Renal pelvis (tissue), 4 donors: ENCODE results near the gene H3-3A. TPM values are rescaled to one million over a fixed set of nuclear protein-coding genes. Genes with fewer than 3 reads are reported as not detected.
A peak's percentile ranks its signal among the peaks of the same experiment; 100 is the strongest.

Experiments
- DNase-seq: peaks from one replicate; pipeline ENCODE4 v3.0.0-alpha.2; 2013
- polyA plus RNA-seq, 3 donors: library from polyadenylated mRNA; unstranded; fragments of 120-200 nt; gene quantifications; one replicate each; pipeline ENCODE4 v1.2.1, GENCODE V29; 2013; ENCODE audit not compliant: insufficient read length in 3 of 3

The H3-3A gene
- polyA plus RNA-seq, 3 donors, result 1,024 to 1,273 (median 1,184) TPM

GRCh38 chr1:226041419-226041818, 21.1 kb upstream of the H3-3A start:
- no peak for DNase-seq

- DNase-seq, result no peak
Observed at GRCh38 chr1:226044514-226045101, 17.9 kb upstream of the H3-3A start.

DNA sequence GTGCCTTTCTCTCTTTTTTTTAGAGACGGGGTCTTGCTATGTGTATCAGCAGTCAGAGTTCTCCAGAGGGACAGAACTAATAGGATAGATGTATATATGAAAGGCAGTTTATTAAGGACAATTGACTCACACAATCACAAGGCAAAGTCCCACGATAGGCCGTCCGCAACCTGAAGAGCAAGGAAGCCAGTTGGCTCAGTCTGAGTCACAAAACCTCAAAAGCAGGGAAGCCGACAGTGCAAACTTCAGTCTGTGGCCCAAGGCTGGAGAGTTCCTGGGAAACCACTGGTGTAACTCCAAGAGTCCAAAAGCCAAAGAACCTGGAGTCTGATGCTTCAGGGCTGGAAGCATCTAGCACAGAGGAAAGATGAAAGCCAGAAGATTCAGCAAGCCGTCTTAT, 16.3 kb upstream of the H3-3A start:
- no peak for DNase-seq

DNA sequence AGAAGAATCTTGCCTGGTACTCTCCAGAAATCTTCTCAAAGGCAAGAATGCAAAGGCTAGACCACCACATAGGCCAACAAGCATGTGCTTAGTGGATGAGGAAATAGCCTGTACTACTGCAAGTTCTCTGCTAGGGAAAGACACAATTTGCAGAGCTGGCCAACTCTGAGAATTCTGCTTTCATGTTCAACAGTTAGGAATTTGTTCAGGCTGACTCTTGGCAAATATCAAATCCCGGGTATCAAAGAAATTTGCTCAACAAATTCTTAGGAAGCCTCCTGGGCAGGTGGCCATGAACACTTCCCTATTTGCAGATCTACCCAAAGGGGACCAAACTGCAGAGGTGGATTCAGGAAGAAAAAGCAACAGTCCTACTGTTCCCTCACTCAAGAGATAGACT, 15.0 kb upstream of the H3-3A start:
- no peak for DNase-seq

- DNase-seq, result no peak
Observed at GRCh38 chr1:226048886-226049285, 13.6 kb upstream of the H3-3A start.

- no peak for DNase-seq
Observed at GRCh38 chr1:226050133-226050532, 12.4 kb upstream of the H3-3A start.

- DNase-seq, result no peak
Observed at GRCh38 chr1:226051365-226051764, 11.2 kb upstream of the H3-3A start.

GRCh38 chr1:226052061-226052460, 10.5 kb upstream of the H3-3A start:
- no peak for DNase-seq

GRCh38 chr1:226054519-226055327, 7.8 kb upstream of the H3-3A start:
- no peak for DNase-seq

DNA sequence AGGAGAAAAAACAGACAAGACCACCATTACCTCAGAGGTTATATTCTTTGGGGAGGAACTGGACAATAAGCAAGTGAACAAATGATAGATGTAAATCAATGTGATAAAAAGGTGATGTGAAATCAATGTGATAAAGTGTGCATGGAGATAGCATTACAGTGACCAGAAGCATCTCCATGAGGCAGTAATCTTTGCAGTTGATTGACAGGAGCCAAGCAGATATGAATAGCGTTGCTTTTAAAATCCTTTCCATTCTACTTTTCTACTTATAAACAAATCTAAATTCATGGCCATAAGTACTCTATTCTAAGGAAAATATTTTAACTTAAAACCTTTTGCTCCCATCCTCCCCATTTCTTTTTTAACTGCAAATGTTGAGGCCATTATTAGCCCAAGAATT, 2.8 kb upstream of the H3-3A start:
- DNase-seq, result no peak

GRCh38 chr1:226060427-226060826, 2.1 kb upstream of the H3-3A start:
- no peak for DNase-seq

- DNase-seq, result no peak
Observed at GRCh38 chr1:226061068-226061840, 1.3 kb upstream of the H3-3A start.

- DNase-seq, result peak; percentile 86
Observed at GRCh38 chr1:226061841-226062557, 517 bp upstream of the H3-3A start.

DNA sequence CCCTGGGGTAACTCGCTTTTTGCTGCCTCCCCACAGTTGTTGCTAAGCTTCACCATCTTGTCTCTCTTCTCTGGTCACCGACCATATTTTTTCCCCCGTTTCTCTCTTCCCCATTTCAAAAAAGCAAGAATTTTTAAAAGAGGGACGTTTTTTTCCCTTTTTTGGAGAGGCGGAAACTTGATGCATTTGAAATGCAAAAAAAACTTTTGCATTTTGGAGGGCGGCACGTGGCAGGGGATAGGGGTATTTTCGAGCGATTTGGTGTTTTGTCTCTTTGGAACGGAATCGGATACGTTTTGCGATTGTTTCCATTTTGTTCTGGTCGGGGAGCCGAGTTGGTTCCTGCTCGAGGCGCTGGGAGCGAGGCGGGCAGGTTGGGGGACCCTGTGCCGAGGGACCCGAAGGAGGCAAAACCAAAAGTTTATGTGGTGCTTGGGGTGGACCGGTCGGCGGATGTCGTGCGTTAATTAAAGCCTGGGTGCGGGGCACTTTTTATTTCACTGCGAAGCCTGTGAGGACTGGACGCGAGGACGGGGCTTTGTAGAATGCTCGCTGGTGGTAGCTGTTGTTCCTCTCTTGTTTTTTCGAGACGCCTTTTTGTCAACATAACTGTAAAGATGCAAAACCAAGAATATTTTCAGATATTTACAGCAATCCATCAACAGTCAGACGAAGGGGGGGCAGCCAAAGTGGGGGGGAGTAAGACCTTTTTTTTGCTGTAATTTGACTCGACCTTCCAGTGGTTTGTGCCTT, 884 bp downstream of the H3-3A start:
- DNase-seq, result no peak

DNA sequence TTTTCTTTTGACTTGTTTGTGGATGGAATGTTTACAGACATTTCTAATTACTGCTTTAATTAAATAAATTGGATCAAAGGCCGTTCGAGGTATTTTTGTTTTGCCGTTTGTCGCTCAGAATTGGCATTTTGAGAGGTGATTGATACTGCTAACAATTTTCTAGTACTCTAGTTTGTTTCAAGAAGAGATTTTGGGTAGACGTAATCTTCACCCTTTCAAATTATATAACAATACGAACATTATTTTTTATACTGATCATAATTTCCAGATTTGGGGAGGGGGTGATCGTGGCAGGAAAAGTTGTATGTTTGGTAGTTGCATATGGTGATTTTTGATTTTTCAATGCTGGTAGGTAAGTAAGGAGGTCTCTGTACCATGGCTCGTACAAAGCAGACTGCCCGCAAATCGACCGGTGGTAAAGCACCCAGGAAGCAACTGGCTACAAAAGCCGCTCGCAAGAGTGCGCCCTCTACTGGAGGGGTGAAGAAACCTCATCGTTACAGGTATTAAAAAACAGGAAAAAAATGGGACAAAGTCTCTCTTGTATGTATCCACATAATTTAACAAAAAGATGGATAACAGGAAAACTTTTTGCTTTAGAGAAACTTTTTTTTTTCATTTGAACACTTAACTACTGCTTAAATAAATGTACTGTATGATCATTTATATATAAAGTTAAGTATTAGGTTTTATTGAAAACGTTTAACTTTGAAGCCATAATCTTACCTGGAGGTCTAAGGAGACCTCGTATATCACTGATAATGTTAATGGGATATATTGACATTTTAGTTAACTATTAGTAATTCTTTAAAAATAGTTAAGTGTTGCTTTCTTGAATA, 1.7 kb downstream of the H3-3A start:
- no peak for DNase-seq

DNA sequence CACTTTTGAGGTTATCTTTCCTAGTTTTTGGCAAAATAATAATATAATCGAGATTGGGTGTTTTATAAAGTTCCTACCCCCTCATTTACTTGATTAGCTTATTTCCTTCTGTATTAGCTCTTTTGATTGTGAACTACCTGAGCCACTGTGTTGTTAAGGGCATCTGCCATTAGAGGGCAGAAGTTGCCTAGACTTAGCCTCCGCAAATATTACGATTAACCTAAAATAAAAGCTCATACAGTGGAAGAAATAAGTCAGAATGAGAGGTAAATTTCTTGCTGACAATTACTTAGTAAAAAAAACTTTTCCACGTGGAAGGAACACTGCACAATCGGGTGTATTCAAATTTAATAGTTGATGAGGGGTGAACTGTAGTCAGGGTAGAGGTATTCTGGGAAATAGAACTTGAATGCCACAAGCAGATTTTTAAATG, 2.3 kb downstream of the H3-3A start:
- DNase-seq, result no peak

DNA sequence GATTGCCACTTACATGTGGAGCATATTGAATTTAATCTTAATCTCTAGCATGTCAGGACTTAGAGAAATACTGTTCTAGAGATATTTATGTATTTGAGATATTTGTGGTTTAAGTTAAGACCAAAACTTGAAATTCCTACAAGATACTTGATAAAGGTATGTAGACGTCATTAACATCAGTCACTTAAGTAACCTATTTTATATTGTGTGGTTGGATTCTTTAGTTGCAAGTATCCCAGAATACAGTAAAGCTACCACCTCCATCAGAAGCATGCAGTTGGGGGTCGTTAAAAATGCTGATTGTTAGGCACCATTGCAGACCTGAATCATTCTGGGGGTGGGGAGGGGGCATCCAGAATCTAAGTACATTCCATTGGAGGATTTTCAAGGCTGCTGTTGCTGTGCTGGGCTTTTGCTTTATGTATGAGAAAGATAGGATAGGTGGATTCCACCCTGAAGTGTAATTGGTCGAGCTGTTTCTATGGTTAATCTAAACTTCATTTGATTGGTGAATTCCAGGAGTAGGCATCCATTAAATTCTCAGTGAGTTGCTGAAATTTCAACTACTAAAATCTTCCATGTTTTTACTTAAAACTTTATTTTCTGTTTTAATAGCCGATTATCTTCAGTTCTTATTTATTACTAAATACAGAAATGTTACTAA, 4.0 kb downstream of the H3-3A start:
- no peak for DNase-seq

DNA sequence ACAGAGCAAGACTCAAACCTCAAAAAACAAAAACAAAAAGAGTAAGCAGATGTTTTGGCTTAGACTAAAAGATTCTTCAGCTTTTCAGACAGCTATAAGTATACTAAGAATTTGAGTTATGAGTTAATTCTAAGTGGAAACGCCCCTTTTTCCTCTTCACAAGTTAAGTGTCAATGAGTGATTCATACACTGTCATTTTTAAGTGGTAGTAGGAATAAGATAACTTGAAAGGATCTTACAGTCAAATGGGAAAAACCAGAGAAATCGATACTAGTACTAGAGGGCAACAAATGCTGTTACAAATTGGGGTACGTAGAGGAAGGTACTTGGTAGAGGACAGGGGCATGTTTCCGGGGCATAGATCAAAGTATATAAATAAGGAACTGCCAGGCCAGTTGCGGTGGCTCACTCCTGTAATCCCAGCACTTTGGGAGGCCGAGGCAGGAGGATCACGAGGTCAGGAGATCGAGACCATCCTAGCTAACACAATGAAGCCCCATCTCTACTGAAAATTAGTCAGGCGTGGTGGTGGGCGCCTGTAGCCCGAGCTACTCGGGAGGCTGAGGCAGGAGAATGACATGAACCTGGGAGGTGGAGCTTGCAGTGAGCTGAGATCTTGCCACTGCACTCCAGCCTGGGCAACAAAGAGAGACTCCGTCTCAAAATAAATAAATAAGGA, 7.4 kb downstream of the H3-3A start:
- DNase-seq, result no peak

GRCh38 chr1:226072347-226072746, 9.8 kb downstream of the H3-3A start:
- no peak for DNase-seq
